Esophagus (tissue), 2 donors: ENCODE results near the gene IP6K1. TPM values are rescaled to one million over a fixed set of nuclear protein-coding genes. Genes with fewer than 3 reads are reported as not detected.

Experiments used
- H3K27ac ChIP-seq, 2 donors: one replicate each; pipeline ENCODE4 v1.5.1; 2013; ENCODE audit warnings: low read depth in 2 of 2, mild to moderate bottlenecking in 2 of 2, inconsistent platforms in 1 of 2, low read length in 1 of 2, moderate library complexity in 1 of 2
- H3K27me3 ChIP-seq, 2 donors: one replicate each; pipeline ENCODE4 v1.6.1; 2013; ENCODE audit warnings: low read length in 2 of 2, control low read depth in 1 of 2, mild to moderate bottlenecking in 1 of 2; ENCODE audit not compliant: insufficient read depth in 2 of 2, control insufficient read depth in 1 of 2
- H3K36me3 ChIP-seq, 2 donors: one replicate each; pipeline ENCODE4 v1.6.1; 2013; ENCODE audit warnings: low read length in 1 of 2; ENCODE audit not compliant: control insufficient read depth in 2 of 2, insufficient read depth in 2 of 2
- H3K4me1 ChIP-seq, 2 donors: one replicate each; pipeline ENCODE4 v1.6.1; 2013; ENCODE audit warnings: low read length in 1 of 2; ENCODE audit not compliant: control insufficient read depth in 2 of 2, insufficient read depth in 2 of 2
- H3K4me3 ChIP-seq, 2 donors: one replicate each; pipeline ENCODE4 v1.5.1; 2013; ENCODE audit warnings: low read length in 2 of 2, mild to moderate bottlenecking in 2 of 2, low read depth in 1 of 2, moderate library complexity in 1 of 2
- H3K9me3 ChIP-seq, 2 donors: one replicate each; pipeline ENCODE4 v1.6.1; 2013; ENCODE audit warnings: mild to moderate bottlenecking in 2 of 2, low read depth in 1 of 2, low read length in 1 of 2, moderate library complexity in 1 of 2; ENCODE audit not compliant: control insufficient read depth in 2 of 2, insufficient read depth in 1 of 2
- WGBS, 2 donors: extraction: QIAGEN DNeasy Blood & Tissue Kit; methylation state at CpG; one replicate each; pipeline ENCODE4 v1.1.7; 2013; 5-methylcytosine and 5-hydroxymethylcytosine counted together
- polyA plus RNA-seq, 2 donors: library from polyadenylated mRNA; stranded (reverse); fragments of 200-250 nt; gene quantifications; one replicate each; pipeline ENCODE4 v1.2.3, GENCODE V29; 2013
- donor health status: healthy with polysubstance abuse.
- donor health status: Bipolar disorder and iron deficiency.

Gene IP6K1
- polyA plus RNA-seq, 2 donors = 11.5 to 14.1 TPM

DNA sequence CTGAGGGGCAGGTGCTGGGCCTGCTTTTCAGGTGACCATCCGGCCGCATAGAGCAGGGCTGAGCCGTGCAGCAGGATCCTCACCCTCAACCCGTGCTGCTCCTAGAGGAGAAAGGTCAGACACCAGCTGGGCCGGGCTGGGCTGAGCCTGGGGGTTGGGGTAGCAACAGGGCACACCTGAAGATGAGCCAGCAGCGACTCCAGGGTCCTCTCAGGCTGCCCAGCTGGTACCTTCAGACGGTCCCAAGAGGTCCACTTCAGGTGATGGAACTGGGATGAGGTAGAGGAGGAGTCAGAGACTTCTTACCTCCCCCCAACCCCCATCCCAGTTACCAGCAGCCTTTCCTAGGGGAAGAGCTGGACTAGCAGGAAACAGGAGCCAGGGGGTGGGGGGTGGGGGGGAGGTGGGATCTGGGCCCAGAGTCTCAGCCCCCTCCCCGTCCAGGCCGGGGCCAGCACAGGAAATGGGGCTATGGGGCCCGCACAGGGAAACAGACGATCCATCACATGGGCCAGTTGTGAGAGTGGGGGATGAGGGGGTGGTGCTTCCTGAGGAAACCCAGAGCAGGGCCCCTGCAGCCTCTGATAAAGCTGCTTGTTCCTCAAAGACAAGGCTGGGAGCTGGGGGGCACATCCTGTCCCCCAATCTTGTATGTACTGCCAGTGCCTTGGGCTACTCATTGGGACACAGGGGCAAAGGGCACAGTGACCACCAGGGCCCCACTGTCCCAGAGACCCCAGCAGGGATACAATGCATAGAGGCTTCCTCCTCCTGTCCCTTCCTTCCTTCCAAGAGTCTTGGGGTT is 19.8 kb upstream of the IP6K1 start:
- 40 to 44% methylated on average over 11 of the region's 11 CpGs for WGBS, 2 donors
- Histone ChIP-seq H3K36me3 (peaks cover 15 to 20% of the 10 kb centered on the region in 2 donors), H3K9me3 (no peaks in the 10 kb centered on the region), H3K27me3 (no peaks in the 10 kb centered on the region), H3K4me3 (no peak overlapping the region), H3K27ac (peak overlapping the region; percentile 94 to 97), H3K4me1 (peaks cover 12 to 42% of the 10 kb centered on the region in 2 donors)

- peaks cover 12 to 42% of the 10 kb centered on the region in 2 donors for H3K4me1 ChIP-seq
- 26 to 49% methylated on average over 3 of the region's 3 CpGs for WGBS, 2 donors
- no peaks in the 10 kb centered on the region for H3K27me3 ChIP-seq
- no peak overlapping the region for H3K4me3 ChIP-seq
- no peaks in the 10 kb centered on the region for H3K9me3 ChIP-seq
- peak overlapping the region; percentile 94 to 97 for H3K27ac ChIP-seq
- peaks cover 7 to 17% of the 10 kb centered on the region in 2 donors for H3K36me3 ChIP-seq
Observed at GRCh38 chr3:49805367-49805782, 19.0 kb upstream of the IP6K1 start.

DNA sequence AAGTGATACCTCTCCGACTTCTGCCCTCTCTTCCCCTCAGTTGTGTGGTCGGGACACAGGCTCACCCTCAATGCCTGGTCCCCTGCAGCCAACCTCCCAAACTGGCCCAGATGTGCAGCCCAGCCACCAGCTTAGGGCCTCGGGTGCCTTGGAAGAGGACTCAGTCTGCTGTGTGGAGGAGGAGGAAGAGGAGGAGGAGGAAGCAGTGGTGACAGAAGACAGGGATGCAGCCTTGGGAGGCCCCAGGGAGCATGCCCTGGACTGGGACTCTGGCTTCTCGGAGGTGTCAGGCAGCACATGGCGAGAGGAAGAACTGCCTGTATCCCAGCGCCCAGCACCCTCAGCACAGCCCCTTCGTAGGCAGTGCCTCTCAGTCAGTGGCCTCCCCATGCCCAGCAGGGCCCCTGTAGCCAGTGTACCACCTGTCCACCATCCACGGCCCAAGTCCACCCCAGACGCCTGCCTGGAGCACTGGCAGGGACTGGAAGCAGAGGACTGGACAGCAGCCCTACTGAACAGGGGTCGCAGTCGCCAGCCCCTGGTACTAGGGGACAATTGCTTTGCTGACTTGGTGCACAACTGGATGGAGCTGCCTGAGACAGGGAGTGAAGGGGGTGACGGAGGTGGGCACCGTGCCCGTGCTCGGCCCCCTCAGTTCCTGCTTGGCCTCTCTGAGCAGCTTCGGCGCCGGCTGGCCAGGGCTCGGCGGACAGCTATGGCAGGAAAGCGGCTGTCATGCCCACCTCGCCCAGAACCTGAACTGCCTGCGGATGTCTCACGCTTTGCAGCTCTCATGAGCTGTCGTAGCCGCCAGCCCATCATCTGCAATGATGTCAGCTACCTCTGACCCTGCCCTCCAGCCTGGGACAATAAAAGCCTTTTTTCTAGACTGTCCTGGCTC is 18.0 kb upstream of the IP6K1 start:
- H3K4me1 ChIP-seq = peaks cover 12 to 43% of the 10 kb centered on the region in 2 donors
- H3K4me3 ChIP-seq = peak overlapping the region; percentile 66 to 75

DNA sequence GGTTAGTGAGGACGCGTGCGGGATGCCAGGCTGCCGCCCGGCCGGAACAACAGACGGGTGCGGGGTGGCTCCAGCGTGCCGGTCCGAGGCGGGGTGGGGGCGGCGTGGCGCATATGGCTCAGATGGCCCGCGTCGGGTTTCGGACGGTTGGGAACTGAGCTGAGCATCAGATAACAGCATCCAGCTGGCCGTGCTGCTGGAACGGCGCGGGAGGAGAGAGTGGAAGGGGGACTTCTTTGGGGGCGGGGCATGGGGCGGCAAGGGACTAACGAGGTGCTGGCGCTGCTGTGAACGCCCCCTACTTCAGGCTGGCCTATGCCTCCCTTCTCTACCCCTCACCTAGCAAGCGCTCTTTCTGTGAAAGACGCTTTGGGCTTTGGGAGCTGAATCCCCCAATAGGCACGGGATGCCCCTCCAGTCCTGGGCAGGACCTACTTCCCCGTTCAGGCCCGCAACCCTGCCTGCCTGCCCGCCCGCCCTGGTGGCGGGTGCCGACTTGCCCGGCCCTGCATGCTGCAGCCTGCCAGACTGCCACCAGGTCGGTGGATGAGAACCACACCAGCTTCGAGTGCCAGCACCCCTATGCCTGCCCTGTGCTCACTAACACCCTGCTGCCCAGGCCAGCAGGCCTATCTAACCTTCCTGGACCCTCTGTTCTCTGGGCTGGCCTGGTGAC is 17.3 kb upstream of the IP6K1 start:
- Histone ChIP-seq H3K9me3 (no peaks in the 10 kb centered on the region), H3K36me3 (peaks cover 0 to 4% of the 10 kb centered on the region in 2 donors), H3K27ac (peak overlapping the region; percentile 94 to 97), H3K27me3 (no peaks in the 10 kb centered on the region), H3K4me3 (peak overlapping the region; percentile 66 to 75), H3K4me1 (peaks cover 12 to 47% of the 10 kb centered on the region in 2 donors)
- 1% methylated on average over 41 of the region's 41 CpGs for WGBS, 2 donors

More for the DNA sequence above, 18.0 kb upstream of the IP6K1 start:
- no peaks in the 10 kb centered on the region for H3K9me3 ChIP-seq
- 38 to 42% methylated on average over 26 of the region's 26 CpGs for WGBS, 2 donors
- H3K27ac ChIP-seq = peak overlapping the region; percentile 94 to 97
- H3K36me3 ChIP-seq = peaks cover 0 to 9% of the 10 kb centered on the region in 2 donors
- no peaks in the 10 kb centered on the region for H3K27me3 ChIP-seq

DNA sequence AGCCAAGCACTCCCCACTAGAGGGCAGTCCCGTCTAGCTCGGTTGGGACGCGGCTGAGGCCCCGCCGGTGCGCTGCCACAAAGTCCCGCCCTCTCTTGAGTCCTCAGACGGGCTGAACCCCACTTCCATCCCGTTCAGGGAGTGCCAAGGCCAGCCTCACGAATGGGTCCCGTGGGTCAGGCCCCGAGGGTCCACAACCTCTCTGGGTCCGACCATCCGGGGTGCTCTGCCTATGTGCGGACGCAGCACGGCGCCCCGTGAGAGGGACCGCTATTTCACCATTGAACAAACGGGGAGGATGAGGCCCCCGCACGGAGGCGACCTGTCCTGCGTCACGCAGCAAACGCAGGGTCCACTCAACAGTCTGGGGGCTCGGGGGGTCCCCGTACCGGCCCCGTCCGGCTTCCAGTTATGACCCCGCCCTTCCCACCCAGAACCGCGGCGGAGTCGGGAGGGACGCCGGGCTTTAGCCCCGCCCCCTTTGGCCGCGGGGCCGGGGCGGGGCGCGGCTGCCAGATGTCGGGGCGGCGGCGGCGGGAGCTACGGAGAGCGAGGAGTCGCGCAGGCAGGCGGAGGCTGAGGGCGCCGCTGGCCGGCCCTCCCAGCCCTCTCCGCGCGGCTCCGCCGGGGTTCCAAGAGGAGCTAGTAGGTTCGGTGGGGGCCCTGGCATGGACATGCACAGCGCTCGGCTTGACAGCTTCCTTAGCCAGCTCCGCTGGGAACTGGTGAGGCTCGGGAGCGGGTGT is 16.6 kb upstream of the IP6K1 start, which contains the start of gene INKA1:
Gene INKA1 (plus strand): TSS at position 543 of the 746 bp plus-strand sequence. CDS start 132 bp downstream, at position 675.
- H3K27ac ChIP-seq = peak within 1 kb of the TSS; percentile 94 to 97
- H3K4me3 ChIP-seq = peak within 1 kb of the TSS; percentile 66 to 75
- peaks cover 0 to 4% of the 10 kb centered on the region in 2 donors for H3K36me3 ChIP-seq
- H3K9me3 ChIP-seq = no peaks in the 10 kb centered on the region
- 1% methylated on average over 69 to 71 of the region's 71 CpGs for WGBS, 2 donors
- peaks cover 12 to 46% of the 10 kb centered on the region in 2 donors for H3K4me1 ChIP-seq
- no peaks in the 10 kb centered on the region for H3K27me3 ChIP-seq

DNA sequence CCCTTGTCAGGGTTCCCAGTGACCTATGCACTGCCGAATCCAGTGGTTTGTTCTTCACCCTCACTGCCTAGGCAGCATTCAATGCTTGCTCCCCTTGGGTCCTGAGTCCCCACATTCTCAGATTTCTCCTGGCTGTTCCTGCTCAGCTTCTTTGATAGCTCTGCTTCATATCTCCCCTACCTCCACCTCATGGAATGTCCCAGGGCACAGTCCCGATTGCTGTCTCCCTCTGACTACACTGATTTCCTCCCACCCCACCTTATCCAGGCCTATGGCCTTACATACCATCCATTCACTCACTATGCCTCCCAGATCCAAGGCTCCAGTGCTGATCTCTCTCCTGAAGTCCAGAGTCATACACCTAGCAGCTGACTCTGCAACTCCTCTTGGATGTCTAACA is 14.8 kb upstream of the IP6K1 start:
- H3K4me3 ChIP-seq = no peak overlapping the region
- no peaks in the 10 kb centered on the region for H3K9me3 ChIP-seq
- H3K27me3 ChIP-seq = no peaks in the 10 kb centered on the region
- peaks cover 0 to 4% of the 10 kb centered on the region in 2 donors for H3K36me3 ChIP-seq
- WGBS, 2 donors = 85 to 95% methylated on average over 2 of the region's 2 CpGs
- no peak overlapping the region for H3K27ac ChIP-seq
- peaks cover 10 to 29% of the 10 kb centered on the region in 2 donors for H3K4me1 ChIP-seq

DNA sequence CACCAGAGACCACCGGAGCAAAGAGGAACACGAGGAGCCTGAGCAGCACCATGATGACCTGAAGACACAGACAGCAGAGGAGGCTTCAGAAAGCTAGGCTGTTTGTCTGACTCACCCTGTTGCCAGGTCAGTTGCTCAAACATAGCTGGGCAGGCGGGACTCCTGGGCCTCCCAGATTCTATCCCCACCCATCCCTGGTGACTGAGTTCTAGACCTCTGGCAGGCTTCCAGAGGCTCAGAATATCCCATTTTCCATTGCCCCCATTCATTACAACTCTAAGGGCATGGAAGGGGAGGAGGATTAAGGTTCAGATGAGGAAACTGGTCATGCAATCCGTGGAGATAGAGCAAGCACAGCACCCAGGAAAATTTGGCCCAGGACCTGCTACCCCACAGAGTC is 13.4 kb upstream of the IP6K1 start, which contains the start of gene CDHR4:
Gene CDHR4 (minus strand): TSS at position 113 of the 400 bp plus-strand sequence. CDS start 61 bp downstream, at position 52.
- H3K9me3 ChIP-seq = no peaks in the 10 kb centered on the region
- peaks cover 4 to 17% of the 10 kb centered on the region in 2 donors for H3K4me1 ChIP-seq
- 49 to 61% methylated on average over 4 of the region's 4 CpGs for WGBS, 2 donors
- H3K27ac ChIP-seq = no peak within 1 kb of the TSS
- no peak within 1 kb of the TSS for H3K4me3 ChIP-seq
- peaks cover 0 to 4% of the 10 kb centered on the region in 2 donors for H3K36me3 ChIP-seq
- H3K27me3 ChIP-seq = no peaks in the 10 kb centered on the region

DNA sequence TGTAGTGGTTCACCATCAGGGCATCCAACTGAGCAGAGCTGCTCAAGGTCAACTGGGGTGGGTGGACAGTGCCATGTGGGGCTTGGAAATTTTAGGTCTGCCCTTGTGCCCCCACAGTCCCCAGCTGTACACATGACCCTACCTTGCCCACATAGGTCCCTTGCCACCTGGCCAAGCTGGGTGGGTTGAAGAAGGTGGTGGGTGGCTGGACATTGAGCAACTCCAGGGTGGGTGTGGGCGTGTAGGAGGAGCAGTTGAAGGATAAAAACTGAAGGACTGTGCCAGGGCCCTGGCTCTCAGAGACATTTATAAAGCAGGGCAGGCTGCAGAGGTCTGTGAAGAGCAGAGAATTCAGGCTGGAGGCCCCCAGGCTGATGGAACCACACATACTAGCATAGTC is 12.8 kb upstream of the IP6K1 start:
- no peaks in the 10 kb centered on the region for H3K9me3 ChIP-seq
- 75 to 89% methylated on average over 1 of the region's 1 CpG for WGBS, 2 donors
- no peak overlapping the region for H3K4me3 ChIP-seq
- H3K27ac ChIP-seq = no peak overlapping the region
- H3K4me1 ChIP-seq = peaks cover 0 to 10% of the 10 kb centered on the region in 2 donors
- H3K27me3 ChIP-seq = no peaks in the 10 kb centered on the region
- peaks cover 0 to under 1% of the 10 kb centered on the region in 2 donors for H3K36me3 ChIP-seq
